Epithelial cell of esophagus (primary cell): ENCODE results near the gene CD58.

Experiments
- DNase-seq: peaks from one replicate; pipeline ENCODE4 v3.0.0; 2010; ENCODE audit warnings: low read depth
- H3K4me3 ChIP-seq: 2 replicates; pipeline ENCODE4 v1.5.1; 2011; ENCODE audit warnings: mild to moderate bottlenecking, low read length, control low read depth
- TF ChIP-seq, protein P1 (sequence below): IDR thresholded peaks from 2 replicates; pipeline ENCODE4 v1.5.1; 2011; ENCODE audit warnings: low read depth, mild to moderate bottlenecking, low read length, control low read depth, inconsistent platforms; ENCODE audit not compliant: insufficient read depth; ENCODE audit errors: missing control alignments

The CD58 gene

DNA sequence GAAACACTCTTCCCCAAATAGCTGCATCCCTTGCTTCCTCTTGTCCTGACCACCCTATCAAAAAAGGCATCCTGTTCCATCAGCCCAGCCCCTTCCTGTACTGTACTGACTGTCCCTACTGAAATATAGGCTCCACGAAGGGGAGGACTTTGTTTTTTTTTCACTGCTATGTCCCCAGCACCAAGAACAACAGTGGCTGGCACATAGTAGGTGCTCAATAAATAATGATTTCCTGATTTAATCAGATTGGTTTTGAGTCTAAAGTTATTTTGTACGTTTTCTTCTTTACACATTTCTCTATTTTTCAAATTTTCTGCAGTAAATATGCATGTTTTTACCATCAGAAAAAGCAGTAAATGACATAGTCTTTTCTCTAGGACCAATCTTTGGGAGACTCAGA is 73.9 kb downstream of the CD58 start:
- H3K4me3 ChIP-seq = no peak overlapping the region
- TF ChIP-seq, protein P1, sequence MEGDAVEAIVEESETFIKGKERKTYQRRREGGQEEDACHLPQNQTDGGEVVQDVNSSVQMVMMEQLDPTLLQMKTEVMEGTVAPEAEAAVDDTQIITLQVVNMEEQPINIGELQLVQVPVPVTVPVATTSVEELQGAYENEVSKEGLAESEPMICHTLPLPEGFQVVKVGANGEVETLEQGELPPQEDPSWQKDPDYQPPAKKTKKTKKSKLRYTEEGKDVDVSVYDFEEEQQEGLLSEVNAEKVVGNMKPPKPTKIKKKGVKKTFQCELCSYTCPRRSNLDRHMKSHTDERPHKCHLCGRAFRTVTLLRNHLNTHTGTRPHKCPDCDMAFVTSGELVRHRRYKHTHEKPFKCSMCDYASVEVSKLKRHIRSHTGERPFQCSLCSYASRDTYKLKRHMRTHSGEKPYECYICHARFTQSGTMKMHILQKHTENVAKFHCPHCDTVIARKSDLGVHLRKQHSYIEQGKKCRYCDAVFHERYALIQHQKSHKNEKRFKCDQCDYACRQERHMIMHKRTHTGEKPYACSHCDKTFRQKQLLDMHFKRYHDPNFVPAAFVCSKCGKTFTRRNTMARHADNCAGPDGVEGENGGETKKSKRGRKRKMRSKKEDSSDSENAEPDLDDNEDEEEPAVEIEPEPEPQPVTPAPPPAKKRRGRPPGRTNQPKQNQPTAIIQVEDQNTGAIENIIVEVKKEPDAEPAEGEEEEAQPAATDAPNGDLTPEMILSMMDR = no peak
- DNase-seq = no peak

DNA sequence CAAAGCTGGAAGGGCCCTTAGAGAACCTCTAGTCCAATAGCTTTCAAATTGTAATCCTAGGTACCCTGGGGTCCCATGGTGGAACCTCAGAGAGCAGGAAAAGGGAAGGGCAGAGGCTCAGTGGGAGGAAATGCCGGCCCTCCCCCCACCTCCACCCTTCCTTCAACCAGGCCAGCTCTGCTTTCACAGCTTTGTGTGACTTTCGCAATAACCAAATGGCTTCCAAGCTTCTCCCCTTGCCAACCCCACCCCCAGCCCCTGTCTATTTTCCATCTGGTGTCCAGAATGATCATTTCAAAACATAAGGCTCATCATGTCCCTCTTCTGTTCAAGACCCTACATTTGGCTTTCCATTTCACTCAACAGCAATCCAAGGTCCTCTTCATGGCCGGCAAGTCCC is 74.4 kb downstream of the CD58 start:
- TF ChIP-seq, protein P1 = no peak
- no peak for DNase-seq
- no peak overlapping the region for H3K4me3 ChIP-seq

DNA sequence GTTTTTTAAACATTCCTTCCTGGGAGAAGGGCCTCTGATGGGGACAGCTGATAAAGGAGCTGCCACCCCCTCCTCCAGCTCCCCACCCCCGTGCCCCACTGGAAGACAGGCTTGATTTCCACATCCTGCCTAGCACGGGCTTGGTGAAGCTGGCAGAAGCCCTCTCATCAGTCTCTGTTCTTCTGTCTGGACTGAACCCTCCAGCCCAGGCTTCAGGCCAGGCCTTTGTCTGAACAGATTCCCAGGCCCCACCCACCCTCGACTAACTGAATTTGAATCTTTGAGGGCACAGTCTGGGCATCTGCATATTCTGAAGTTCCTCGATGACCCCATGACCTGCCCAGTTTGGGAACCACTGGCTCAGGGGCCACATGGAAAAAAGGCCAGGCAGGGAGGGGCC is 75.3 kb downstream of the CD58 start:
- TF ChIP-seq, protein P1 = no peak
- DNase-seq = no peak
- no peak overlapping the region for H3K4me3 ChIP-seq

DNA sequence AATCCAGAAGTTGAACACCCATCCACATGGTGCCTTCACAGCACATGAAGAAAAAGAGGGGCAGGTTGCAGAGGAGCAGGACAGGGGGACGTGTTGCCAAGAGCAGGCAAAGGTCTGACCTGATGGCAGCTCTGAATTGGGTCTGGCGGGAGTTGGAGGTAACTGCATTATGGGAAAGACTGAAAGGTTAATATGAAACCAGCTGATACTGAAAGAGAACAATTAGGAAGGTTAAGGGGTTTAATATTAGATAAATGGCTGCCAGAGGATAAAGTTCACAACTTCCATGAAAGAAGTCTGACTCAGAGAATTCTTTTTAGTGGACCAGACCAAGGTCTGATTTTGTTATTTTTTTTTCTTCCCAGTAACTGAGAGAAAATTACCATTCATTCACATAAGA is 76.1 kb downstream of the CD58 start:
- H3K4me3 ChIP-seq = no peak overlapping the region
- DNase-seq = no peak

DNA sequence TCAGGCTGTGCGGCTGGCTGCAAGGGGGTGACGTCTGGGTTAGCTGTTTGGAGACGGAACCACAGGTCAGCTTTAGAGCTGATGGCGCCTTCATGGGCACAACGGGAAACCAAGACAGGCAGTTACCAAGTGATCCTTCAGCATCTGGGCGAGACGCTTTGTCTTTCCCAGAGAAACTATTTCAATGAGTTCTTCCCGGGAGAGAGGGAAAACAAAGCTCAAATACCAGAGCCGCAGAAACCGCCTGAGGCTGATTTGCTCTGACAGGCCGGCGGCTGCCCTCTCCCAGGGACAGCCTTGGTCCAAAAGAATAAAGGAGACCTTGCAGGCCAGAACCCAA is 76.5 kb downstream of the CD58 start:
- DNase-seq = no peak
- no peak overlapping the region for H3K4me3 ChIP-seq
- TF ChIP-seq, protein P1 = no peak

More for the DNA sequence above, 76.1 kb downstream of the CD58 start:
- TF ChIP-seq, protein P1 = no peak

DNA sequence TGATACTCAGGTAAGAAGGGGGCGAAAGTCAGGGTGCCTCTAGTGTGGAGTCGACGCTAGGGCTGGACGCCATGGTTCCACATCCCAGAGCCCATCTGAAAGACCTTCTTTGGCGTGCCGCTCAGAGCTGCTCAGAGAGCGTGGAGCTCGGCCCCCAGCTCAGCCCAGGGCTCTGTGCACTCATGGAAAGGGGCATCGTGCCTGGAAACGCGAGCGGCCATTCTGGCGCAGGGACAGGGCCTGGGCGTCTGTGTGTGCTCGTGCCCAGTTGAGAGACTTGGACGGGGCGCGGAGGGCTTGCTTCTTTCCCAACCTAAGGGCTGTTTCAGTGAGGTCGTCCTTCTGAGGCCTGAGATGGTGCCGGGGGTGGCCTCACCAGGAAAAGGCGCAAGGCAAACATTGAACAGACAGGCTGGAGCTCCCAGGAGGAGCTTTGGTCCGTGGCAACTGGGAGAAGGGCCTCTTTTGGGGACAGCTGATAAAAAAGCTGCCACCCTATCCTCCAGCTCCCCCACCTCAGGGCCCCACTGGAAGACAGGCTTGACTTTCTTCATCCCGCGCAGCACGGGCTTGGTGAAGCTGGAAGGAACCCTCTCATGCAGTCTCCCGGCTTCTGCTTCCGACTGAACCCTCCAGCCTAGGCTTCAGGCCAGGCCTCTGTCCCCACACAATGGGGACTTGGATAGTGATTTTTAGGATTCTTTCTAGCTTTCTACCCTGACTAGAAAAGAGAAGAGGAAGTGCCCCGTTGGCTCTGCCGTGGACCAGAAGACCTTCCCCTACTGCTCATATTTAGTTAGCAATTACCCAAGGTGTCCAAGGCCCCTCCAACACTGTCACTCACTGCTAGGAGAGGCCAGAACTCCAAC is 77.1 kb downstream of the CD58 start:
- DNase-seq = no peak
- TF ChIP-seq, protein P1 = no peak
- H3K4me3 ChIP-seq = no peak overlapping the region

DNA sequence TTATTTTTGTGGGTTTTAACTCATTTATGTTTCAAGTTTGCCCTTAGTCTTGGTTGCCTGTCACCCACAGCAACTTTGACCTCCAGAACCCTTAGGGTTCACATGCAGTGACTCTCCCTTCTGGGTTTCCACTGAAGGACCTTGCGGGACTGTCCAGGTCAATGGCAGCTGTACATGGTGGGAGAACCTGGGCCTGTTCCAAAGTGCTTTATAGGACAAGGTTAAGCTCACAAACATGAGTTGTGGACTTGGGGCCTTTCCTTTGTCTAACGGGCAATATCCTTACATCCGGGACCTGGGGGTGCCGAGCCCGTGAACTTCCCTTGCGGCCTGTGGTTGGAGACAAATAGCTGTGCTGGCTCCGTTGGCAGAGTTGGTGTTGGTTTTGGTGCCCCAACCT is 77.8 kb downstream of the CD58 start:
- no peak overlapping the region for H3K4me3 ChIP-seq
- no peak for DNase-seq
- TF ChIP-seq, protein P1 = no peak
